ENCODE results near the gene CYREN. TPM values are rescaled to one million over a fixed set of nuclear protein-coding genes. Genes with fewer than 3 reads are reported as not detected.

The CYREN gene
- total and polyA plus RNA-seq, 8 donors = 13.9 to 29.0 (median 23.8) TPM

- ATAC-seq = no peak
- peak overlapping the region in 2 of 4 donors; percentile 57 to 66 for H3K27ac ChIP-seq
Measured at GRCh38 chr7:135159359-135160085, 11.0 kb downstream of the CYREN start.

GRCh38 chr7:135158874-135159273 is 11.6 kb downstream of the CYREN start:
- intact Hi-C loops (cut with DNase I) = no loop called here
- no peak for FAIRE-seq
- no peak for DNase-seq
- no peak for ATAC-seq
- no peaks in the 10 kb centered on the region for H3K36me3 ChIP-seq
- no peaks in the 10 kb centered on the region for H3K9me3 ChIP-seq
- 87 to 88% methylated on average over 6 of the region's 6 CpGs for WGBS, 2 donors
- no peak overlapping the region for H3K4me3 ChIP-seq
- no peak for TF ChIP-seq CTCF (IDR thresholded peaks at IDR 0.05)
- no peaks in the 10 kb centered on the region for H3K27me3 ChIP-seq
- H3K4me1 ChIP-seq = peaks cover 0 to 24% (median 6%) of the 10 kb centered on the region in 3 donors
- H3K27ac ChIP-seq = no peak overlapping the region

More at GRCh38 chr7:135159359-135160085, 11.0 kb downstream of the CYREN start:
- H3K36me3 ChIP-seq = no peaks in the 10 kb centered on the region
- no peaks in the 10 kb centered on the region for H3K27me3 ChIP-seq
- no peak for TF ChIP-seq CTCF (IDR thresholded peaks at IDR 0.05)
- peaks cover 0 to 24% (median 6%) of the 10 kb centered on the region in 3 donors for H3K4me1 ChIP-seq
- intact Hi-C loops (cut with DNase I) = loop anchor here in 2 of 3 donors (10.0 kb wide), 2 partner anchors 165 to 175 kb away; partner anchors contain the start of gene AGBL3 (in 1 of the 2)
- FAIRE-seq (no peak), DNase-seq (no peak)
- no peaks in the 10 kb centered on the region for H3K9me3 ChIP-seq
- no peak overlapping the region for H3K4me3 ChIP-seq
- WGBS, 2 donors = 94 to 95% methylated on average over 2 of the region's 2 CpGs

- no peaks in the 10 kb centered on the region for H3K27me3 ChIP-seq
- H3K4me3 ChIP-seq = no peak overlapping the region
- intact Hi-C loops (cut with DNase I) = no loop called here
- WGBS, 2 donors = 100% methylated on average over 1 of the region's 1 CpG
- no peak overlapping the region for H3K27ac ChIP-seq
- TF ChIP-seq CTCF (IDR thresholded peaks at IDR 0.05) = no peak
- H3K36me3 ChIP-seq = no peaks in the 10 kb centered on the region
- ATAC-seq = no peak
- DNase-seq = no peak
- no peak for FAIRE-seq
- H3K4me1 ChIP-seq = peaks cover 0 to 24% (median 6%) of the 10 kb centered on the region in 3 donors
- H3K9me3 ChIP-seq = no peaks in the 10 kb centered on the region
Measured at GRCh38 chr7:135158141-135158655, 12.3 kb downstream of the CYREN start.

- no peak for TF ChIP-seq CTCF (IDR thresholded peaks at IDR 0.05)
- H3K4me3 ChIP-seq = no peak overlapping the region
- 73 to 91% methylated on average over 1 of the region's 1 CpG for WGBS, 2 donors
- peaks cover 0 to 19% (median 6%) of the 10 kb centered on the region in 3 donors for H3K4me1 ChIP-seq
- H3K27me3 ChIP-seq = no peaks in the 10 kb centered on the region
- ATAC-seq (no peak), FAIRE-seq (no peak), DNase-seq (no peak)
- H3K9me3 ChIP-seq = no peaks in the 10 kb centered on the region
- no peak overlapping the region for H3K27ac ChIP-seq
- intact Hi-C loops (cut with DNase I) = no loop called here
- H3K36me3 ChIP-seq = no peaks in the 10 kb centered on the region
Measured at GRCh38 chr7:135156290-135156689, 14.2 kb downstream of the CYREN start.

GRCh38 chr7:135154734-135155133 is 15.8 kb downstream of the CYREN start:
- intact Hi-C loops (cut with DNase I) = no loop called here
- H3K36me3 ChIP-seq = no peaks in the 10 kb centered on the region
- ATAC-seq = no peak
- H3K9me3 ChIP-seq = no peaks in the 10 kb centered on the region
- no peak overlapping the region for H3K4me3 ChIP-seq
- FAIRE-seq = no peak
- H3K27me3 ChIP-seq = no peaks in the 10 kb centered on the region
- TF ChIP-seq CTCF (IDR thresholded peaks at IDR 0.05) = no peak
- 79 to 83% methylated on average over 1 of the region's 1 CpG for WGBS, 2 donors
- no peak for DNase-seq
- peaks cover 0 to 8% (median 7%) of the 10 kb centered on the region in 3 donors for H3K4me1 ChIP-seq
- no peak overlapping the region for H3K27ac ChIP-seq
